SIG-M5 treated with dmso at 0.1 percent for 504 hours (cell line): ENCODE measurements around the gene SPATS1.
A peak's percentile ranks its signal among the peaks of the same experiment; 100 is the strongest.
"Not testable (repeated sequence)": the region's sequence is repeated elsewhere in the genome, so short reads cannot be mapped to it uniquely, and the experiment has no call there.

Source experiments
- DNase-seq: peaks from one replicate; lab custom pipeline; 2025; ENCODE audit not compliant: unreplicated experiment; lab: John Stamatoyannopoulos, UW

Gene SPATS1

GRCh38 chr6:44310241-44310640 is 32.2 kb upstream of the SPATS1 start:
- no peak for DNase-seq

GRCh38 chr6:44311304-44311703 is 31.1 kb upstream of the SPATS1 start:
- no peak for DNase-seq

DNA sequence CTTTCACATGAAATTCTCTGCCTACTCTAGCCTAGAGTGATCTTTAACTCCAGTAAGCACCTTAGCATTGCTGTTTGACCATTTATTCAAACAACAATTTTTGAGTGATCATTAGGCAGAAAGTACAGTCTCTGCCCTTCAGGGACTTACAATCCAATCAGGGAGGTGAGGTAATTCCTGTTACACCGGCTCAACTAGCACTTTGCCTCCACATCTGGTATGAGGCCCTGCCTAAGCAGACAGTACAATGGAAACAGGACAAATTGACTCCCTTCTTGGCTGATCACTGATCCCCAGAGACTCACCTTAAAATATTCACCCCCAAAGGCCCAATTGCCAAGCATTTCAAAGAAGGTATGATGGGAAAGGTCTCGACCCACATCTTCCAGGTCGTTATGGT is 30.7 kb upstream of the SPATS1 start:
- no peak for DNase-seq

DNA sequence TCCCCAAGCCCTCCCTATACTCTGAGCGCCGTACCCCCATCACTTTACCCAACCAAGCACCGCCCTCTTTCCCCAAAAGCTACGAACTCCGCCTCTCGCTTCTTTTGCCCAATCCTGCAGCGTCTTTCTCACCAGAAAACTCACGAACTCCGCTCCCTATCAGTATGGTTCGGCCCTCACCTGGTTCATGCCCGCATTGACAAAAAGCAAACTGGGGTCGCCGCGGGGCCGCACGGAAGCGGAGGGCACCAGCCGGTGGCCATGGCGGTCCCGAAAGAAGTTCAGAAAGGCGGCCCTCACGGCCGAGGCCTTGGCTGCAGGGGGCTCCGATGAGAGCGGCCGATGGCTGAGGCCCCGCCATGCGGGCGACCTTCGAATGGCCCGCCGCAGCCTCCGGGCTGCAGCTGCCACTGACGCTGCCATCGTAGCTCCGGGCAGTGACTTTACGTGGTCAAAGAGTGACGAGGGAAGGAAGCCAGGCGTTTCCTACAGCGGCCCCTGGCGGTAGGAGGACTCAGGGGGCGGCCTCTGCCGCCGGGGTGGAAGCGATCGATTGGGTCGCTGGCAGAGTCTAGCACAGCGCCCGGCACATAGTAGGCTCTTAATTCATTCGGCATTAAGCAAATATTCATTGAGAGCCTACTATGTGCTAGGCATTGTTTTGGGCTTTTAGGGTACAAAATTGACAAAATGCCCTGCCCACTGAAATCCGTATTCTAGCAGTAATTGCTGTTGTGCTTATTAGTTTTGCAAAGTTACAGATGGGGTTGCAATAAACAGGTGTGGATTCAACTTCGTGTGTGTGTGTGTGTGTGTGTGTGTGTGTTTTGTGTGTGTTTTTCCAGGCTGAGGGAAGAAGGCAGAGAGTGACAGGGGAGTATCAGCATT is 29.3 kb upstream of the SPATS1 start, which contains the start of gene AARS2:
Gene AARS2, minus strand, starts transcription at position 447 of the 888 bp plus-strand sequence. Its CDS starts 24 bp downstream, at position 423.
- peak; percentile 82 for DNase-seq

DNA sequence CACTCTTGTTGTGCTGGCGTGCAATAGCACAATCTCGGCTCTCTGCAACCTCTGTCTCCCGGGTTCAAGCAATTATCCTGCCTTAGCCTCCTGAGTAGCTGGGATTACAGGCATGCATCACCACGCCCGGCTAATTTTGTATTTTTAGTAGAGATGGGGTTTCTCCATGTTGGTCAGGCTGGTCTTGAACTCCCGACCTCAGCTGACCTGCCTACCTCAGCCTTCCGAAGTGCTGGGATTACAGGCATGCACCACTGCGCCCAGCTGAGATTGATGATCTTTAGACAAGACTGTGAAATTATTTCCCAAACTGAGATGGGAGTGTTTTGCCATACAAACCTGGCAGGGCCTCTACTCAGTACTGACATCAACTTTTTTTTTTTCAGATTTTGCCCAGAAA is 27.8 kb upstream of the SPATS1 start:
- DNase-seq, result not testable (repeated sequence)

DNA sequence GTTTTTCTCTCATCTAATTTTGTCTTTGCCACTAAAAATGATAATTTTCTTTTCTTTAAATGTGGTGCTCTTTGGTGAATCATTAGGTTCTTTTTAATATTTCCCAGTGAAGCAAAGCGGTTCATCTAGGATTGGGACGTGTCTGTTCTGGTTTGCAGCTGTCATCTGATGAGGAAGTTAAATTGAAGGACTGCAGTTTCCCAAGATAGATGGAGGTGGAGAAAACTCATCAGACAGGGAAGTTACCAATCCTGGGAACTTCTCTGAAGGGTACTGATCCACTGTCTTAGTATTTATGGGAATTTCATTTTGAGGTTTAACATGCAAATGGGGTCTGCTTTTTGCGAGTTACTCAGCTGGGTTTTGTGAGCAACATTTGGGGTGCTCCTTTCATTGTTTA is 26.9 kb upstream of the SPATS1 start:
- no peak for DNase-seq

GRCh38 chr6:44315951-44316350 is 26.5 kb upstream of the SPATS1 start:
- DNase-seq, result no peak

DNA sequence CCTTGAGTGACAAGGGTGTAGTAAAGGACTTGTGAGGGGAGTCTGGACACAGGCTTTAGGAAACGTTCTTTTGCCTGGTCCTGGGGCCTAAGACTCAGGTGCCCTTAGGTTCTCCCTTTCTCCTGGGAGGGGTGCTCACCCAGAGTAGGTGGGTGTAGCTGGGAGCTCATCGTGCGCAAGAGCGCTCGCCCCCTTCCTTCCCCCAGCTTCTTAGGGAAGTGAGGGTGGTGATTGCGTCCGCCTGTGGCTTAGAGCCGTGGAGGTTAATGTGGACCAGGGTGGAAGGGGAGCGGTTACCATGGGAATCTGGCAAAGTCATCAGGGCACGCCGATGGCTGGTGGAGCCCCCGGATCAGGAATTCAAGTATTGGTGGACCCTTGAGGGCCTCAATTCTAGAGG is 26.0 kb upstream of the SPATS1 start:
- no peak for DNase-seq

DNA sequence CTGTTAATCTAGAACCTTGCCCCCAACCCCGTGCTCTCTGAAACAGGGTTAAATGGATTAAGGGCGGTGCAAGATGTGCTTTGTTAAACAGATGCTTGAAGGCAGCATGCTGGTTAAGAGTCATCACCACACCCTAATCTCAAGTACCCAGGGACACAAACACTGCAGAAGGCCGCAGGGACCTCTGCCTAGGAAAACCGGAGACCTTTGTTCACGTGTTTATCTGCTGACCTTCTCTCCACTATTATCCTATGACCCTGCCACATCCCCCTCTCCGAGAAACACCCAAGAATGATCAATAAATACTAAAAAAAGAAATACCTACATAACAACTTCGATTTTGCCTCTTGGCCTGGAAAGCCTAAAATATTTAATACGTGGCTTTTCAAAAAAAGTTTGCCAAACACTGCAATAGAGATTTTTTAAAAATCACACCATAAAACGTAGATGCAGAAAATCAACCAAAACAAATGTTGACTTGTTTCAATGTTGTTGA is 25.3 kb upstream of the SPATS1 start:
- DNase-seq, result not testable (repeated sequence)

GRCh38 chr6:44321210-44321609 is 21.2 kb upstream of the SPATS1 start:
- no peak for DNase-seq

- no peak for DNase-seq
These were observed 15.4 kb upstream of the SPATS1 start for GRCh38 chr6:44327096-44327495.

DNA sequence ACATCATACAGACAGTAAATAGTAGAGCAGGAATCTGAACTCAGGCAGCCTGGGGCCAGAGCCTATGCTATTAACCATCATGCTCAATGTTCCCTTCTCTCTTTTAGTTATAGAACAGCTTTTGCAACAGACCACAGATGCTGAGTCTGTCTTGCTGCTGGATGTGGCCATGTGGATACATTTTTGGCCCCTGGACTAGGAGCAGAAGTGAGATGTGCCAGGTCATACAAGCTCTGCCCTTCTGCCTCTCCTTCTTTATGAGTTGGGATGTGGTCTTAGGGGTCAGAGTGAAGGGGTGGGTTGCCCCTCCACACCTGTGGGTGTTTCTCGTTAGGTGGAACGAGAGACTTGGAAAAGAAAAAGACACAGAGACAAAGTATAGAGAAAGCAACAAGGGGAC is 14.7 kb upstream of the SPATS1 start:
- no peak for DNase-seq

DNA sequence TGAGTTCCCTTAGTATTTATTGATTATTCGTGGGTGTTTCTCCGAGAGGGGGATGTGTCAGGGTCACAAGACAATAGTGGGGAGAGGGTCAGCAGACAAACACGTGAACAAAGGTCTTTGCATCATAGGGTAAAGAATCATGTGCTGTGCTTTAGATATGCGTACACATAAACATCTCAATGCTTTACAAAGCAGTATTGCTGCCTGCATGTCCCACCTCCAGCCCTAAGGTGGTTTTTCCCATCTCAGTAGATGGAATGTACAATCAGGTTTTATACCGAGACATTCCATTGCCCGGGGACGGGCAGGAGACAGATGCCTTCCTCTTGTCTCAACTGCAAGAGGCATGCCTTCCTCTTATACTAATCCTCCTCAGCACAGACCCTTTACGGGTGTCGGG is 14.2 kb upstream of the SPATS1 start:
- not testable (repeated sequence) for DNase-seq

DNA sequence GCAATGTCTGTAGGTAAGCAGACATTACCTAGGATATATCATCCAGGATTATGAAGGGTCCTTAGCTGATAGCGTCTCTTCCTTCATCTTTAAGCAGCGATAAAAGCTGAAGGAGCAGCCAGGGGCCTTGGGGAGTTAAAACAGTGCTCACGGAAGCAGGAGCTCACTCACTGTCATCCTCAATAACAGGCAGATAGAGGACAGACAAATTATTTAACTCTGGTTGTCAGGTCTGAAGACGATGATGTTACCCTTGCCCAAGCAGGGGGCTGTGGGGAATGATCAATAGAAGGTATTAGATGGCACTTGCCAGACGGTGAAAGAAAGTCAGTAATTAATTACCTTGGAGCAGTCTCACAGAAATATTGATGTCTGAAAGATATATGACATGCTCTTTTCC is 12.6 kb upstream of the SPATS1 start:
- no peak for DNase-seq

GRCh38 chr6:44332585-44332984 is 9.9 kb upstream of the SPATS1 start:
- no peak for DNase-seq

GRCh38 chr6:44333273-44333919 is 9.1 kb upstream of the SPATS1 start:
- DNase-seq, result no peak

DNA sequence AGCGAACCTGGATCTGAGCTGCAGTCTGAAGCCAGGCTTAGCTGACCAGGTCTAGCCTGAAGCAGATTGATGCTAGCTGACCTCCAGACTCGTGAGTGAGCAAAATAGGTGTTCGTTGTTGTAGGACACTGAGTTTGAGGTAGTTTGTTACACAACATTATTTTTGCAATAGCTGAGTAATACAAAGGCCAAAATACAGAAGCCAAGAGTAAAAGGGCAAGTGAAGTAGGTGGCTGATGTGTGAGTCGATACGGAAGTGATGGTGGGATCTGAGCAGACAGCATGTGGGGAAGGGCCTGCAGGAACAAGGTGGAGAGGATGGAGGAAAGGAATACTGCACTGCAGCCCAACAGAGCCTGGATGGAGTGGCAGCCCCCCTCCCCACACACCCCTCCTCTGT is 8.5 kb upstream of the SPATS1 start:
- peak; percentile 27 for DNase-seq

- no peak for DNase-seq
These were observed 6.8 kb upstream of the SPATS1 start for GRCh38 chr6:44335631-44336030.

DNA sequence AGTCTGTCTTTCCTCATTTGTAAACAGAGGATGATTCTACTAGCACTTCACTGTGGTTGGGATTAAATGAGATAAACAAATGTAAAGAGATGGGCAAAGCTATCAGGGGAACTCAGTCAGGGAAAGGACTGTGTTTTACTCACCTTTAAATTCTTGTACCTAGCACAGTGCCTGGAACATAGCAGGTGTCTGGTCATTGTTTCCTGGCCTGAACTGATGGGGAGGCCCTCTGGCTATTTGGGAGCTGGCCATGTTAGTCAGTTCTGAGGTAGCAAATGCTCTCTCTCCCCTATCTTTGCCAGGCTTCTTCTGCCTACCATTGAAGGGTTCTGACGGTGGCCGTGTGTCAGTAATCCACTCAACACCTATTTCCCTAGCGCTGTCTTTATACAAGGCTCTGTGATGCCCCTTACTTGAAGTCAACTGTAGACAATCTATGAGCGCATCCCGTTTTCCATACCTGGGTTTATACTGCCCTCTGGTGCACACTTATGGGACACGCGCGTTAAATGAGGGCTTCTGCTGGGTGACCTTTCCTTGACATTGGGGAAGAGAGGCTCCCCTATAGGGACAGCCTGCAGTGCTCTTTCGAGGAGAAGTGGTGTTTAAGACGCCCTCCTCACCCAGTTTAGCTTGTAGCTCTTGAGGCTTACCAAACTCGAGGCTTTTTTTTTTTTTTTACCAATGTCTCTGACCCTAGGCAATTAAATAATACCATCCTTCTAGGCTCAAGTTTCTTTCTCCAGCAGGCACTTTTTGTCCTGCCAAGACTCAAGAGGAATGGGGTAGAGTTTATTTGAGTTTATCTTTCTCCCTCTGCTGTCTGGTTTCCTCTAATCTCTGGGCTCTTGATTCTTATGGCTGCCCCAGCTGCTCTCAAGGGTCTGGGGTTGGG is 4.0 kb upstream of the SPATS1 start:
- DNase-seq, result peak; percentile 74

GRCh38 chr6:44339301-44339700 is 3.1 kb upstream of the SPATS1 start:
- DNase-seq, result no peak
